ENCODE measurements around the gene NECAB3.

The NECAB3 gene

GRCh38 chr20:33689493-33689892 is 15.3 kb upstream of the NECAB3 start:
- Histone ChIP-seq H3F3A (ENCODE audit: insufficient read depth) (peaks cover 17% of the 10 kb centered on the region; the same call in 1 of the 2 replicates), H3K27ac (ENCODE audit: low read depth, low read length) (no peak overlapping the region)

GRCh38 chr20:33688938-33689424 is 14.8 kb upstream of the NECAB3 start:
- H4K20me1 ChIP-seq (ENCODE audit: low read depth, low read length): no peaks in the 10 kb centered on the region
- no peak overlapping the region for H3K4me3 ChIP-seq (ENCODE audit: insufficient read depth, low read length, poor library complexity, severe bottlenecking)
- no peaks in the 10 kb centered on the region for H3K36me3 ChIP-seq (ENCODE audit: low read length)
- no peaks in the 10 kb centered on the region for H3K9me3 ChIP-seq (ENCODE audit: insufficient read depth, low read length)
- peaks cover 12% of the 10 kb centered on the region for H3K79me2 ChIP-seq (ENCODE audit: insufficient read depth, low read length)
- no peaks in the 10 kb centered on the region for H3K9me2 ChIP-seq (replicated peaks; ENCODE audit: insufficient read depth, low read length)
- no peak overlapping the region for H2AFZ ChIP-seq (ENCODE audit: low read depth, low read length, severe bottlenecking)
- H3K9ac ChIP-seq (ENCODE audit: low read length): no peak overlapping the region
- peaks cover 22% of the 10 kb centered on the region; the same call in 1 of the 2 replicates for H3F3A ChIP-seq (ENCODE audit: insufficient read depth)
- H3K27me3 ChIP-seq (ENCODE audit: low read length): no peaks in the 10 kb centered on the region
- H3K4me2 ChIP-seq (ENCODE audit: low read depth, low read length, poor library complexity, severe bottlenecking): no peak overlapping the region
- no peak overlapping the region for H3K27ac ChIP-seq (ENCODE audit: low read depth, low read length)
- TF ChIP-seq EZH2phosphoT487 (conservative IDR thresholded peaks at IDR 0.05; ENCODE audit: low read length): no peak
- TF ChIP-seq CTCF (IDR thresholded peaks at IDR 0.05; ENCODE audit: insufficient read depth, low read length, poor library complexity, severe bottlenecking): no peak

More at GRCh38 chr20:33689493-33689892, 15.3 kb upstream of the NECAB3 start:
- H4K20me1 ChIP-seq (ENCODE audit: low read depth, low read length): no peaks in the 10 kb centered on the region
- no peaks in the 10 kb centered on the region for H3K36me3 ChIP-seq (ENCODE audit: low read length)
- H3K9me3 ChIP-seq (ENCODE audit: insufficient read depth, low read length): no peaks in the 10 kb centered on the region
- H2AFZ ChIP-seq (ENCODE audit: low read depth, low read length, severe bottlenecking): no peak overlapping the region
- peaks cover 7% of the 10 kb centered on the region for H3K79me2 ChIP-seq (ENCODE audit: insufficient read depth, low read length)
- no peak overlapping the region for H3K9ac ChIP-seq (ENCODE audit: low read length)
- no peaks in the 10 kb centered on the region for H3K9me2 ChIP-seq (replicated peaks; ENCODE audit: insufficient read depth, low read length)
- H3K4me2 ChIP-seq (ENCODE audit: low read depth, low read length, poor library complexity, severe bottlenecking): no peak overlapping the region
- TF ChIP-seq EZH2phosphoT487 (conservative IDR thresholded peaks at IDR 0.05; ENCODE audit: low read length) (no peak), CTCF (IDR thresholded peaks at IDR 0.05; ENCODE audit: insufficient read depth, low read length, poor library complexity, severe bottlenecking) (no peak)
- no peaks in the 10 kb centered on the region for H3K27me3 ChIP-seq (ENCODE audit: low read length)
- no peak overlapping the region for H3K4me3 ChIP-seq (ENCODE audit: insufficient read depth, low read length, poor library complexity, severe bottlenecking)

DNA sequence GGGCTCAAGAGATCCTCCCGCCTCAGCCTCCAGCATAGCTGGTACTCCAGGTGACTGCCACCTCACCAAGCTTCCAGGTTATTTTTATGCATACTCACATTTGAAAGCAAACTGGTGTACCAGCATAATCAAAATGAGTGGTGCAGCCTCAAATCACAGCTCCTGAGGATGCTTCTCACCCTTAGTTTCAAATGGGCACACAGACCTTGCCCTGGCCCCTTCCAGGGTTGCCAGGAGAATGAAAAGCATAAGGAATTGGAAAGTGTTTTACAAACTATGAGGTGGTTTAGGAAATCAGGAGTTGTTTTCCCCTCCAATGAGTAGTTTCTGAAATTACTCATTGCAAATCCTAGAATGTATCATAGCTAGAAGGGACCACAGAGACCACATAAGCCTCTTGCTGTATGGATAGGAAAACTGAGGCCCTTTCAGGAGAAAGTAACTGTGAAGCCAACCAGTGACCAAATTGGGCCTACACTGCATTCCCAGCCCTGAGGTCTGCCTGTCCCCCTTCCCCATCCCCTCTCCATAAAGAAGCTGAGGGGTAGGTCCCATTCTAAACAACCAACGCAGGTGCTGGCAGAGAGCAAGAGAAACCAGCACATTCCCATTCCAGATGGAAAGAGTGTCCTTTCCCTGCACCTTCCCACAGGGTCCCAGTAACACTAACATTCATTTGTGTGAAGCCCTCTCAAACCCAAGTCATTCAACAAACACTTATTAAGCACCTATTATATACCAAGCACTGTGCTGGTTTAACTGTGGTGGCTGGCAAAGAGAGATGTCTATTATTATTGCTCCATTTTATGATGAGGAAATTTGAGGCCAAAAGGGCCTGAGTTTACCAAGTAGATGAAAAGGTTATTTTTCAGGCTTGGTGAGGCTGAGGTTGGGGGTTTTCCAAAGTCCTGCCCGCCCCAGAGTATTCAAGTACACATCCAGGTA is 14.0 kb upstream of the NECAB3 start:
- Histone ChIP-seq H3K27ac (ENCODE audit: low read depth, low read length) (no peak overlapping the region), H3K27me3 (ENCODE audit: low read length) (no peaks in the 10 kb centered on the region), H3F3A (ENCODE audit: insufficient read depth) (peaks cover 29% of the 10 kb centered on the region; the same call in 1 of the 2 replicates), H4K20me1 (ENCODE audit: low read depth, low read length) (no peaks in the 10 kb centered on the region), H3K79me2 (ENCODE audit: insufficient read depth, low read length) (peaks cover 19% of the 10 kb centered on the region), H2AFZ (ENCODE audit: low read depth, low read length, severe bottlenecking) (no peak overlapping the region), H3K4me3 (ENCODE audit: insufficient read depth, low read length, poor library complexity, severe bottlenecking) (no peak overlapping the region), H3K9me2 (replicated peaks; ENCODE audit: insufficient read depth, low read length) (no peaks in the 10 kb centered on the region), H3K4me2 (ENCODE audit: low read depth, low read length, poor library complexity, severe bottlenecking) (no peak overlapping the region), H3K9me3 (ENCODE audit: insufficient read depth, low read length) (no peaks in the 10 kb centered on the region), H3K9ac (ENCODE audit: low read length) (no peak overlapping the region), H3K36me3 (ENCODE audit: low read length) (no peaks in the 10 kb centered on the region)
- TF ChIP-seq EZH2phosphoT487 (conservative IDR thresholded peaks at IDR 0.05; ENCODE audit: low read length) (no peak), CTCF (IDR thresholded peaks at IDR 0.05; ENCODE audit: insufficient read depth, low read length, poor library complexity, severe bottlenecking) (no peak)
